Common myeloid progenitor, CD34-positive (primary cell): ENCODE data around the gene ZNRF4.

Source experiments
- CTCF ChIA-PET: fragments of 350-600 bp; sonication (Branson Sonifier 250); formaldehyde crosslinking; loops from one replicate; lab custom pipeline; 2021; ENCODE audit warnings: antibody characterized with exemption; lab: Charles Lee
- POLR2A ChIA-PET: fragments of 350-600 bp; sonication (Branson Sonifier 250); formaldehyde crosslinking; loops from one replicate; lab custom pipeline; 2021; ENCODE audit warnings: antibody characterized with exemption; lab: Charles Lee
- DNase-seq, 3 donors: peaks; one replicate each; pipeline versions ENCODE4 v3.0.0 to v3.0.0-alpha.2; 2013
- H3K27ac ChIP-seq, 2 experiments: 1 replicate in 1 of 2; 2 replicates in 1 of 2; pipeline ENCODE4 v1.7.0; 2013; ENCODE audit warnings: inconsistent platforms in 2 of 2, low read length in 2 of 2, mild to moderate bottlenecking in 2 of 2, low read depth in 1 of 2, moderate library complexity in 1 of 2; ENCODE audit not compliant: severe bottlenecking in 2 of 2, insufficient read depth in 1 of 2, poor library complexity in 1 of 2
- H3K27me3 ChIP-seq, 5 experiments: replicated peaks in 2 of 5; 1 replicate in 3 of 5; 2 replicates in 2 of 5; pipeline versions ENCODE4 v1.6.1 to v1.7.0; 2013; ENCODE audit warnings: low read length in 4 of 5, mild to moderate bottlenecking in 2 of 5, moderate library complexity in 2 of 5, inconsistent platforms in 1 of 5; ENCODE audit not compliant: insufficient read depth in 5 of 5, control insufficient read depth in 4 of 5
- H3K36me3 ChIP-seq, 4 experiments: 1 replicate in 2 of 4; 2 replicates in 2 of 4; pipeline versions ENCODE4 v1.6.1 to v1.7.0; 2013; ENCODE audit warnings: low read length in 3 of 4, control low read depth in 1 of 4, mild to moderate bottlenecking in 1 of 4; ENCODE audit not compliant: control insufficient read depth in 4 of 4, insufficient read depth in 4 of 4
- H3K4me1 ChIP-seq, 4 experiments: 1 replicate in 3 of 4; 2 replicates in 1 of 4; pipeline versions ENCODE4 v1.6.1 to v1.7.1; 2013; ENCODE audit warnings: low read length in 3 of 4, mild to moderate bottlenecking in 3 of 4, control low read depth in 1 of 4, inconsistent platforms in 1 of 4, moderate library complexity in 1 of 4; ENCODE audit not compliant: control insufficient read depth in 4 of 4, insufficient read depth in 4 of 4; ENCODE audit errors: control extremely low read depth in 1 of 4
- H3K4me3 ChIP-seq, 7 experiments: 1 replicate in 4 of 7; 2 replicates in 3 of 7; pipeline versions ENCODE4 v1.5.1 to v1.7.0; 2013; ENCODE audit warnings: mild to moderate bottlenecking in 7 of 7, low read length in 6 of 7, moderate library complexity in 6 of 7, inconsistent platforms in 2 of 7, low read depth in 2 of 7, control low read depth in 1 of 7; ENCODE audit not compliant: insufficient read depth in 4 of 7, control insufficient read depth in 1 of 7; ENCODE audit errors: extremely low read depth in 1 of 7
- H3K9me3 ChIP-seq, 5 experiments: 1 replicate in 4 of 5; 2 replicates in 1 of 5; pipeline versions ENCODE4 v1.6.1 to v1.7.1; 2013; ENCODE audit warnings: low read length in 4 of 5, mild to moderate bottlenecking in 2 of 5, inconsistent platforms in 1 of 5, low read depth in 1 of 5, moderate library complexity in 1 of 5; ENCODE audit not compliant: control insufficient read depth in 4 of 5, insufficient read depth in 2 of 5; ENCODE audit errors: control extremely low read depth in 1 of 5
- WGBS: methylation state at CpG from one replicate; pipeline ENCODE4 v1.1.5; 2013; ENCODE audit not compliant: insufficient coverage; 5-methylcytosine and 5-hydroxymethylcytosine counted together

The ZNRF4 gene

GRCh38 chr19:5420953-5421352 is 34.3 kb upstream of the ZNRF4 start:
- Histone ChIP-seq H3K36me3 (no peaks in the 10 kb centered on the region), H3K27ac (no peak overlapping the region), H3K27me3 (peaks cover 0 to 32% (median 4%) of the 10 kb centered on the region in 5 experiments), H3K9me3 (no peaks in the 10 kb centered on the region), H3K4me3 (no peak overlapping the region), H3K4me1 (no peaks in the 10 kb centered on the region)
- WGBS: 55% methylated on average over 2 of the region's 7 CpGs
- CTCF ChIA-PET: no interaction called here
- no peak for DNase-seq
- POLR2A ChIA-PET: no interaction called here

- no peaks in the 10 kb centered on the region for H3K9me3 ChIP-seq
- no peak for DNase-seq
- H3K27ac ChIP-seq: no peak overlapping the region
- WGBS: 100% methylated on average over 1 of the region's 1 CpG
- peaks cover 0 to 25% (median 2%) of the 10 kb centered on the region in 5 experiments for H3K27me3 ChIP-seq
- ChIA-PET CTCF (no interaction called here), POLR2A (no interaction called here)
- no peak overlapping the region for H3K4me3 ChIP-seq
- H3K4me1 ChIP-seq: no peaks in the 10 kb centered on the region
- H3K36me3 ChIP-seq: no peaks in the 10 kb centered on the region
These were observed 31.6 kb upstream of the ZNRF4 start for GRCh38 chr19:5423567-5424125.

- ChIA-PET CTCF (no interaction called here), POLR2A (no interaction called here)
- Histone ChIP-seq H3K9me3 (no peaks in the 10 kb centered on the region), H3K4me1 (no peaks in the 10 kb centered on the region), H3K36me3 (no peaks in the 10 kb centered on the region), H3K4me3 (no peak overlapping the region), H3K27ac (no peak overlapping the region), H3K27me3 (peaks cover 0 to 28% (median 2%) of the 10 kb centered on the region in 5 experiments)
- no peak for DNase-seq
- 91% methylated on average over 5 of the region's 12 CpGs for WGBS
These were observed 30.8 kb upstream of the ZNRF4 start for GRCh38 chr19:5424192-5424973.

GRCh38 chr19:5425260-5425659 is 30.0 kb upstream of the ZNRF4 start:
- 100% methylated on average over 1 of the region's 1 CpG for WGBS
- ChIA-PET POLR2A (no interaction called here), CTCF (no interaction called here)
- H3K9me3 ChIP-seq: no peaks in the 10 kb centered on the region
- H3K36me3 ChIP-seq: no peaks in the 10 kb centered on the region
- no peak overlapping the region for H3K27ac ChIP-seq
- no peak overlapping the region for H3K4me3 ChIP-seq
- no peak for DNase-seq
- H3K4me1 ChIP-seq: no peaks in the 10 kb centered on the region
- peaks cover 0 to 31% (median 2%) of the 10 kb centered on the region in 5 experiments for H3K27me3 ChIP-seq

GRCh38 chr19:5430237-5430636 is 25.0 kb upstream of the ZNRF4 start:
- DNase-seq: no peak
- no peaks in the 10 kb centered on the region for H3K4me1 ChIP-seq
- no peaks in the 10 kb centered on the region for H3K36me3 ChIP-seq
- peaks cover 0 to 2% (median 0%) of the 10 kb centered on the region in 5 experiments for H3K9me3 ChIP-seq
- CTCF ChIA-PET: no interaction called here
- H3K27me3 ChIP-seq: peaks cover 2 to 31% (median 4%) of the 10 kb centered on the region in 5 experiments
- no peak overlapping the region for H3K27ac ChIP-seq
- POLR2A ChIA-PET: no interaction called here
- H3K4me3 ChIP-seq: no peak overlapping the region
- 54% methylated on average over 7 of the region's 10 CpGs for WGBS

GRCh38 chr19:5432687-5433086 is 22.5 kb upstream of the ZNRF4 start:
- peaks cover 0 to 2% (median 0%) of the 10 kb centered on the region in 5 experiments for H3K9me3 ChIP-seq
- peaks cover 2 to 48% (median 6%) of the 10 kb centered on the region in 5 experiments for H3K27me3 ChIP-seq
- CTCF ChIA-PET: interaction anchor here (0.8 kb wide), 1 partner anchor 55 kb away, joined by 3 read pairs; no protein-coding TSS in a partner anchor
- no peak overlapping the region for H3K27ac ChIP-seq
- H3K36me3 ChIP-seq: no peaks in the 10 kb centered on the region
- no peak for DNase-seq
- POLR2A ChIA-PET: no interaction called here
- H3K4me3 ChIP-seq: no peak overlapping the region
- peaks cover 0 to 2% (median 0%) of the 10 kb centered on the region in 4 experiments for H3K4me1 ChIP-seq
- WGBS: 93% methylated on average over 5 of the region's 5 CpGs

- 33% methylated on average over 5 of the region's 6 CpGs for WGBS
- Histone ChIP-seq H3K9me3 (peaks cover 0 to 2% (median 0%) of the 10 kb centered on the region in 5 experiments), H3K36me3 (no peaks in the 10 kb centered on the region), H3K27me3 (peaks cover 0 to 51% (median 9%) of the 10 kb centered on the region in 5 experiments), H3K4me3 (no peak overlapping the region), H3K4me1 (peaks cover 0 to 2% (median 0%) of the 10 kb centered on the region in 4 experiments), H3K27ac (no peak overlapping the region)
- POLR2A ChIA-PET: no interaction called here
- CTCF ChIA-PET: interaction anchor here (0.7 kb wide), 1 partner anchor 112 kb away, joined by 3 read pairs; no protein-coding TSS in a partner anchor
- no peak for DNase-seq
These were observed 20.8 kb upstream of the ZNRF4 start for GRCh38 chr19:5434351-5434917.
